OCI-M2 (cell line): Measurements from ENCODE around the gene HNRNPA3.
"Not testable (repeated sequence)": the region's sequence is repeated elsewhere in the genome, so short reads cannot be mapped to it uniquely, and the experiment has no call there.

Source experiments
- DNase-seq: peaks from one replicate; lab custom pipeline; 2025; ENCODE audit not compliant: unreplicated experiment; lab: John Stamatoyannopoulos, UW

Gene HNRNPA3

DNA sequence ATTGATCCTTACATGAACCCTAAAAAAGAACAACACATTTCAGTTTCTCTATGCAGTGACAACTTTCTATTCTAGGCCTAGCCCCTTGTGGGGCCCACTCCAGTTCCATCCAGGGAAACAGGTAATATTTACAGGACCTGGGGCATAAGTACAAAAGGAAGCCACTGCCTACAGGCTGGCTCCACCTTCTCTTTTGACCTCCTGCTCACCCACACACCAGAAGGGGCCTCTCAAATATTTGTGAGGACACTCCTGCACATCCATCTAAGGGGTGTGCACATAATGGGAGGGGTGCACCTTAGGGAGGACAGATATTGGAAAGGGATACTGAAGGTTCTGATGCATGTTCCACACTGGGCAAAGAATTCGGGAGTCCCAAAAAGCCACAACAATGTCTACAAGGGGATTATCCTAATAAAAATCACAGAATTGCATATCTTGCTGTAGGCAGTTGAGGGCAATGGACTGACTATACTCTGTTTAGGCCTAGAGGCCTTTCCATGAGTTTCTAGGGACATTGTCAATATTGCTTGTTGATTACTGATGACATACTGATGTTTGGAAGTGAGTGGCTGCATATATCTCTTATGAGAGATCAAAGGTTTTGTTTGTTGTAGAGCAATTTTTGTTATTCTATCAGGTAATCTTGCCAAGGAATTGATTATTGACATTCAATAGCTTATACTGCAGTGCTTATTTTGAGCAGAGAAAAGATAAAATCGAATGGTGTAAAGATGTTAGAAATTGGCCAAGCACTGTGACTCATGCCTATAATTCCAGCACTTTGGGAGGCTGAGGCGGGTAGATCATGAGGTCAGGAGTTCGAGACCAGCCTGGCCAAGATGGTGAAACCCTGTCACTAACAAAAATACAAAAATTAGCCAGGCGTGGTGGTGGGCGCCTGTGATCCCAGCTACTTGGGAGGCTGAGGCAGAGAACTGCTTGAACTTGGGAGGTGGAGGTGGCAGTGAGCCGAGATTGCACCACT lies 23.8 kb upstream of the HNRNPA3 start:
- DNase-seq: no peak

DNA sequence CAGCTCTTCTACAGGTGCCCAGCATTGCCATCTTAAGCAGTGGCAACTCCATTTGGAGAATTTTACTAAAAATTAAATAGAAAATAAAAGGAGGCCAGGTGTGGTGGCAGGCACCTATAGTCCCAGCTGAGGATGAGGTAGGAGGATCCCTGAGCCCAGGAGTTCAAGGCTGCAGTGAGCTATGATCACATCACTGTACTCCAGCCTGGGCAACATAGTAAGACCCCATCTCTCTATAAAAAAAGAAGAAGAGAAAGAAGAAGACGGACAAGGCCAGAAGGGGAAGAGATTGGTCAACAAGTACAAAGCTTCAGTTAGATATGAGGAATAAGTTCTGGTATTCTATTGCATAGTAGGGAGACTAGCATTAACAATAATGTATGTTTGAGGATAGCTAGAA lies 21.7 kb upstream of the HNRNPA3 start:
- no peak for DNase-seq

DNA sequence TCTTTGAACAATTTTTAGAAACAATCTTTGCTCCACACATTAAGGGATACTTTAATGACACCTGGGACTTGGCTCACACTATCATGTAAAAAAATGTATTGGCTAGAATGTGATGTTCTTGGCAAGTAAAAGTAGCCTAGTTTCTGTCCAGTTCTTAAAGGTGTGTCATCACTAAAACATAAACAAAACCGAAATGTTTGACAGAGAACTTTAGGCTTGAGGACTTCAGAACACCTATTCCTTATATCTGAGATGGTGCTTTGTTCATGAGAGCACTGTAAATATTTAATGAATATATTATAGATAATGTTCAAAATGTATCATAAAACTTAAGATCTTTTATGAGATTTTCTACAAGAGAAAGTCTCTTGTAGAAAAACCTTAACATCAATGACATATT lies 19.8 kb upstream of the HNRNPA3 start:
- no peak for DNase-seq

DNA sequence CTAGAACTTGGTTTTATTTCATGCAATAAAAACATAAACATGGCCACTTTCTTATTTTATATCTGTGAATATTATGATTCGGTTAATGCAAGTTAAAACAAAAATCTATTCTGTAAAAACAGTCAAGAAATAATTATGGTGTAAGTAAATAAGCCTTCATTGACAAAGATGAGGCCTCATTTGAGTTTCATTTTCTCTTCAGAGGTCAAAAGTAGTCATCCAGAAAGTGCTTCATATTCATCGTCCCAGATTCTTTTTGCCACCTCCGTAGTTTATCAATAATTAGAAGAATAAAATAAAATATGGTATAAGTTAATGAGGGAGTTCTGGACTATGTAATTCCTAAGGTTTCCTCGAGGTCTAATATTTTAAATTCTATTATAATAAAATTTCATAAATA lies 19.4 kb upstream of the HNRNPA3 start:
- no peak for DNase-seq

DNA sequence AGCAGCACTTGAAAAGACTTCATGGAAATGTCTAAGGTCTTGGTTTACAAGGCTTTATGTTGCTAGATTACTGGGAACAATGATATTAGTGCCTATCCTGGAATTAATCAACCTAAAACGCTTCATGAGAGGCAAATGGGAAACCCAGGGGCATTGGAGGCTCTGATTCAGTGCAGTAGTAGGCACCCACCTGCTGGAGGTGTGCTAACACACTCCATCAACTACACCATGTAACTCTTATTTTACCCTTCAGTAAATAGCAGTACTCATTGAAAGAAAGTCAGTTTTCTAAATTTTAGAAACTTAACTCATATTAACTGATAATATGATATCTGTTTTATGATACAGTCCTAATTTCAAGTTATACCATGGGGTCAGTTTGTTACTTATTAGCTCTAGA lies 17.4 kb upstream of the HNRNPA3 start:
- DNase-seq: no peak

DNA sequence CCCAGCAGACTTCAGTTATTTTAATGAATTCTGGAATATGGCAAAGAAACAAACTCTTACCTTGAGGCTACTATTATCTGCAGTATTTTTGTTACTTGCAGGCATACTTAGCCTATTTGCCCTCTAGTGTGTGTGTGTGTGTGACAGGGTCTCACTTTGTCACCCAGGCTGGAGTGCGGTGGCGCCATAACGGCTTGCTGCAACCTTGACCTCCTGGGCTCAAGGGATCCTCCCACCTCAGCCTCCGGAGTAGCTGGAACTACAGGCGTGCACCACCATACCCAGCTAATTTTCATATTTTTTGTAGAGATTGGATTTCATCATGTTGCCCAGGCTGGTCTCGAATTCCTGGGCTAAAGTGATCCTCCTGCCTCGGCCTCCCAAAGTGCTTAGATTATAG lies 12.2 kb upstream of the HNRNPA3 start:
- not testable (repeated sequence) for DNase-seq

DNA sequence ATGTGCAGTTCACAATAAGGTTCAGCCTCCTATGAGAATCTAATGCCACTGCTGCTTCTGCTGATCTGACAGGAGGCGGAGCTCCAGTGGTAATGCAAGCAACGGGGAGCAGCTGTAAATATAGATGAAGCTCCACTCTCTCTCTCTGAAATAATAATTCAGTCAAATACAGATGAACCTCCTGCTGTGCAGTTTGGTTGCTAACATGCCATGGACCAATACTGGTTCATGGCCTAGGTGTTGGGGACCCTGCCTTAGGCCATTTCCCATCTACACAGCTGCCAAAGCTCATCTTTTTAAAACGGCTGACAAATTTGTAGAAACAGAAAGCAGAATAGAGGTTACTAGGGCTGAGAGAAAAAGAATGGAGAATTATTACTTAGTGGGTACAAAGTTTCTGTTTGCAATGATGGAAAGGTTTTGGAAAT lies 10.7 kb upstream of the HNRNPA3 start:
- DNase-seq: no peak

DNA sequence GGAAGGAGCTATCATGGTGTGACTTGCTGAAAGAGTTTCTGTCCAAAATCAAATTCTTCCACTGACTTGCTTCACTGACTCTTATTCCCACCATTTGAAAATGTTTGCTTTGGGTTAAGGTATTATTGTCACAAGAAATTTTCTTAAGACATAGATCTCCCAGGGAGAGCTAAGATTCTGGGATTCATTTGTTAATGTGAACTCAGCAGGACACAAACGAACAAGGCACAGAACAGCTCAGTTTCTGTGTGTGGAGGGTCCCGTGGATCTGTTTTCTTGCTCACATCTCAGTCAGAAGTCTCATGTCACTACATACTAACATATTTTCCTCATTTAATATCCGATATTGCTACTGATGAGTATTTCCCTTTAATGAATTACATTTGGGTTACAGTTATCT lies 8.2 kb upstream of the HNRNPA3 start:
- no peak for DNase-seq

DNA sequence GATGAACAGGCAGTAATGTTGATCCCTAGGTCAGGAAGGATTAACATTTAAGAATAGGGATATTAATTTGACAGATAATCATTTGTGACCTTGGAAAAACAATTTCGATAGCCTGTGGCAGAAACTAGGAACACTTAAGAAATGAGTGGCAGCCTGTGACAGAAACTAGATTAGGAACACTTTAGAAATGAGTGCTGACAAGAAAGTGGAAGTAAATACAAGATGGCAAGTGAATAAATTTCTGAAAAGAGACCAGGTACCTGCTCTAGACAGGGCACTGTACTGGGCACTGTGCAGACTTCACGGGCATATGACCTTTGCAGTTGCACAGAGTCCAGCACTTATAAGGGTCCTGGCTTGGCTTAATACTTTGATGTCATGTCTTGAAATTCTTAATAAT lies 5.5 kb upstream of the HNRNPA3 start:
- no peak for DNase-seq

DNA sequence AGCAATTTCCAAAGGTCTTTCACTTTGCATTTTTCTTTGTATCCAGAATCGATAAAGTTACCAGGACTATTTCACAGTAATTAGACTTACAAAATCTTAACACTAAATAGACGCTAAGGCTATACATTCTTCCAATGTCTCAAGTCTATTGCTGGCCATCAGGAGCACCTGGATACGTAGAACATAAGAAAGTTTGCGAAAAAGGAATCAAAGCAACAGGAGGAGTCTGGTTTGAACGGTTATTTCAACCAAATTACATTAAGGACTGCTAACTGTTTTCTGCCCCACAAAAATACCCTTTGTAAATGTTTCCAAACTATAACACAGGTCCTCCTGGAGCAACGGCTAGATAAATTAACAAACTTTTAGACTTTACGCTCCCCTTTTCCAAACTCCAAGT lies 1.4 kb upstream of the HNRNPA3 start:
- DNase-seq: no peak

DNA sequence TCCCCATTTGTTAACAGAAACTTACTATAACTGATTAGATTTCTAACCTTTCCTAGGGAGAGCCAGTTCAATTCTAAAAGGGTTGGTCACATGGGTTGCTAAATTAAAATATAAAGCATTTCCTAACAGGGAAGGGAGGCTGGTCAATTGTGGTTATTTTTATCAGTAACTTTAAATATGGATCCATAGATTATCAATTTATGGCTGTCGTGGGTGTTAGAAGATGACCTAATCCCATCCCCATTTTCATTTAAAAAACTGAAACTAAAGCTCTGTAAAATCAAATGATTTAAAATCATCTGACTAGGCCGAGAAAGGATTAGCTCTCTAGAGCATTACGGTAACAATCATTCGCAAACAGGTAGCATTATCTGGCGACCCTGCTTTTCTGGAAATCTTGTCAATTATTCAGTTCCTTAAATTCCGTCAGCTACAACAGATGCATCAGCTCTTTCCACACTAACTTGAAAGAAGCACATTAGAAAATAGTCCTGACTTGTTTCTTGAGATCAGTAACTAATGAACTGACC lies 953 bp upstream of the HNRNPA3 start:
- no peak for DNase-seq

DNA sequence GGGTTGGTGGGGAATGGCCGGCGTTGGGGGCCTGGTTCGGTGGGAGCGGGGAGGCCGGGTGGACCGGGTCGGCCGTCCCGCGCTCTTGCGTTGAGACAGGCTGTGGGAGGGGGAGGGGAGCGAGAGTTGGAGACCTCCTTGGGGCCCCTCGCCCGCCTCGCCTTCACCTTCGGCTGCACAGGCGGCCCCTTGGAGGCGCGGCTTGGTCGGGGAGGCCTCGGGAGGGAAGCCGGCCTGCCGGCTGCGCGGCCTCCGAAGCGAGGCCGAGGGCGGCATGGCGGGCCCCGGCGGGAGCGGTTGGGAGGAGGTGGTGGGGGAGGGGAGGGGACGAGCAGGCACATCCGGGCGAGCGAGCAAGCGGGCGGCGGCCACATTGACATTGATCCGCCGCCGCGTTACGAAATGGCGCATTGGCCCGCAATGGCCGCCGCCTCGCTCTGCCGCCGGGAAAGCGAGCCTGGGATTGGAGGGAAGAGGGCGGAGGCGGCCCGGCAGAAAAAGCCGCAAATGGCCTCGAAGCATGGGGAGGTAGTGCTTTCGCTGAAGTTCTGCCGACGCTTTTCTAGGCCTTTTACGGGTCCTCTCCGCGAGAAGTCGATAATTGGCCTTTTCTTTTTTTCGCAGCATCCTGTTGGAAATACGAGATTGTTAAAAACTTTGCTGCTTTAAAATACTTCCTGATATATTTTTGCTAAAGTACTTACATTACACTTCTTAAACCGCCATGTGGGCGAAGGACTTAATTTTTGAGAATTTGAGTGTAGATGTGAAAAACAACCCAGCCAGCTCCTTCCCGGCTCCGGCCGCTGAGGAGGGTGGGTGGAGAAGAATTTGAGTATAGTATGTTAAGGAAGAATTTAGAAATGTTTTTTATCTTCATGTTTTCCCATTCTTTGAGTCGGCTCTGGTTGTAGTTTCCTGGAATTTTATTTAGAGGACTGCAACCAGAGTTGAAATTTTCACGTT lies 580 bp downstream of the HNRNPA3 start:
- DNase-seq: no peak

DNA sequence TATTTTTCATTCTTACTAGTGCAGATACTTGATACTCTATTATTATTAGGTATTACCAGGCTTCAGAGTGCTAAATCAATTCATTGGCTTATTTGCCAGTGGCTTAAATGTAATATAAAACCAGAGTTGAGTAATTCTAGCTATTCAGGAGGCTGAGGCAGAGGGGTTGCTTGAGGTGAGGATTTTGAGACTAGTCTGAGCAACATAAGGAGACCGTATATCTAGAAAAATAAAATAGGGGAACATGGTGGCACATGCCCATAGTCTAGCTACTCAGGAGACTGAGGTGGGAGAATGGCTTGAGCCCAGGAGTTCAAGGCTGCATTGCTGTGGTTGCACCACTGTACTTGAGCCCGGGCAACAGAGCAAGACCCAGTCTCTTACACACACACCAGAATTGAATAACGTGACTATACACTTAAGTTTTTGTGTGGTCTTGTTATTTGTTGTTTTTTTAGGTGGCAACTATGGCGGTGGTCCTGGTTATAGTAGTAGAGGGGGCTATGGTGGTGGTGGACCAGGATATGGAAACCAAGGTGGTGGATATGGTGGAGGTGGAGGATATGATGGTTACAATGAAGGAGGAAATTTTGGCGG lies 4.8 kb downstream of the HNRNPA3 start:
- DNase-seq: no peak

DNA sequence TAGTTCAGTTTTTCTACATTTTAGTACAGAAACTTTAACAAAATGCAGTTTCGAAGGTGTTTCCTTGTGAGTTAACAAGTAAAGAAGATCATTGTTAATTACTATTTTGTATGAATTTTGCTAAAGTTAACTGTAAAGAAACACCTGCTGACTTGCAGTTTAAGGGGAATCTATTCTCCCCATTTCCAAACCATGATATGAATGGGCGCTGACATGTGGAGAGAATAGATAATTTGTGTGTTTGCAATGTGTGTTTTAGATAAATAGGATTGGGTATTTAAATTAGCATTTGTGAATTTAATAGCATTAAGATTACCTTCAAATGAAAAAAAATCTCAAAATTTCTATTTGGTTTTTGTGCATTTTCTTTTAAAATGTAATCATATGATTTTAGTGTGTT lies 7.2 kb downstream of the HNRNPA3 start:
- DNase-seq: not testable (repeated sequence)

DNA sequence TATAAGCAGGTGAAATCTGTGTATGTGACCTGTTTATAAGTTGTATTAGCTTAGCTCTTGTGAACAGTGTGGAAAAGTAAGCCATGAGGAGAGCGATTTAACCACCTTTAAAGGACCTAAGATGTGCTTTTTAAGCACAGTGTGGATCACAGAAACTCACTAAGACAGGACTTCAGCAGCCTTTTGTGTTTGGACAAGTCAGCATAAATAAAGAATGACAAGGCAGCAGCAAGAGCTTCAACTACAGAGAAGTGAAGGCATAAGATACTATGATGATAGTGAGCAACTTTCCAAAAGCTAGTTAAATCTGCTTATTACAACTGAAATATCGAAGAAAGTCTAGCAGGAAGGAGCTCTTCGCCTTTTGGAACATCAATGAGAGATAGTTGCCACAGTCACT lies 8.9 kb downstream of the HNRNPA3 start:
- DNase-seq: no peak

DNA sequence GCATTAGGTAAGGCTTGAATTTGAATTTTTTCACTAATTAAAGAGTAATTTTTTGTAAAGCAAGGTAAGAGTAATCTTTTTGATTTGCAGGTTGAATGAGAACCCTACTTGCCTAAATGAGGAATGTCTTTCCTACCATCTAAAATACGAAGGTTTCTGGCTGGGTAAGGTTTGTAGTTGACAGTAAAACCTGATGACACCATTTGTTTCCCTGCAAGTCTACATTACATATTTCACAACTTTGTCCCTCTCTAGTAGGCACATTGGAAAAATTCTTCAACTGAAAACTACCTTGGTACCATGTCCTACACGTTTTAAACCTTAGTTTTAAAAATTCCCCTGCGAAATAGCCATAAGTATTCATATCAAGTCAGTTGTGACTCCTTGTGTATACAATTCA lies 9.4 kb downstream of the HNRNPA3 start:
- DNase-seq: no peak

DNA sequence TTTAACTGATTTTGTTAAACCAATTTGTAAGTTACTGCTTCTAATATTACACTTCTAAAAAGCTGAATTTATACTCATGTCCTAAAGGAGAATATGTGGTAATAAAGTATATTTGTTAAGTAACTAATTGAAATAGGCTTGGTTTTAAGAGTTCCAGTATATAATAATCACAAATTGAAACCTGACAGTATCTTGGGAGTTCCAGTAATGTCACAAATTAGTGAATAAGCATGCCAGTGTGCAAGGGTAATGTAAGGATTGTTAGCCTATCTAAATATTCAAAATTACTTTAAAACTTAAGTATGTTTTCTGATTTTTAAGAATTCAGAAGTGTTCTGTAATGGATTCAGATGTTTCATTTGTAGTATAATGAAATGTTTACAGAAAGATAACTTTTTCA lies 10.8 kb downstream of the HNRNPA3 start:
- not testable (repeated sequence) for DNase-seq

DNA sequence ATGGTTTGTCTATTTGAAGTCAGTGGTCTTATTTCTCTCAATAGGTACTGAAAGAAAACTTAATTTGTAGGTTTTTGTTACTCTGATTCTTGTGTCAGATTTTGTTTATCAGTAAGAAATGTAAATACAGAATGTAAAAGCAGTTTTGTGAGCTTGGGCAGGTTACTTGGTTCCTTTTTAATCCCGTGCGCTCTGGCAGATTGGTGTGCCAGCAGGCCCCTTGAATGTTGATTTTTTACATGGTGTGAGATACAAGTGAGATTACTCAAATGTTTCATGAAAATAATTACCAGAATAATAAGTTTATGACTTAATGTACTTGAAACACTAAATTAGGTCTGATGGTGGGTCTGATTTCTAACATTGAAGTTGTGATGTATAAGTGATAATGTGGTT lies 13.4 kb downstream of the HNRNPA3 start:
- no peak for DNase-seq

DNA sequence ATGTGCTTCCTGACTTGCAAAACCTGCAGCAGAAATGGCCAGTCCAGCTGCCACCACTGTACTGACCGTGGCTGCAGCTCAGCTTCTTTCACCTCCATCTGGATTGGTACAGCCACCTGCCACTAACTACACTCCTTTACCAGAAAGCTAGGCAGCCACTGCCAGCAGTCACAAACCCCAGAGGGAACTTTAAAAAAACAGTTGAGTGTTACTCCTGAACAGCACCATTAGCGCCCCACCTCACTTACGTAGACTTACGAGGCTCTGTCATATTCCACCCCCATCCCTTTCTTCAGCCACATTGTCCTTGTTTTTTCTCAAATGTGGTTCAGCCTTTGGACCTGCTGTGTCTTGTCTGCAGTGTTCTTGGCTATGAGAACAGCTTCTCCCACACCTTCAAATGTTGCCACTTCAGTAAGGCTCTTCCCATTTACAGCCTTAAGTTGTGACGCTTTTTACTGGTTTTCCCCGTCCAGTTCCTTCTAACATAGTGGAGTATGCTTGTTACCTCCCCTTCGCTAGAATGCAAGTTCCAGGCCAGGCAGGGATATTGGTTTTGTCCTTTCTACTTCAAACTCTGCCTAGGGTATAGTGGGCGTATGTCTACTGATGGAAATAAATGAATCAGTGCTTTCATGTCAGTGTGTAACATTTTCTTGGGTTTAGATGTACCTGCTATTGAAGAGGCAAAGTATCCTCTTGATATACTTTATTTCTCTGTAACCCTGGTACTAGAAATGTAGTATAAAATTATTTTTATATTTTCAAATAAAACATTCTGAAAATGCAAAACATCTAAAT lies 17.0 kb downstream of the HNRNPA3 start:
- no peak for DNase-seq

DNA sequence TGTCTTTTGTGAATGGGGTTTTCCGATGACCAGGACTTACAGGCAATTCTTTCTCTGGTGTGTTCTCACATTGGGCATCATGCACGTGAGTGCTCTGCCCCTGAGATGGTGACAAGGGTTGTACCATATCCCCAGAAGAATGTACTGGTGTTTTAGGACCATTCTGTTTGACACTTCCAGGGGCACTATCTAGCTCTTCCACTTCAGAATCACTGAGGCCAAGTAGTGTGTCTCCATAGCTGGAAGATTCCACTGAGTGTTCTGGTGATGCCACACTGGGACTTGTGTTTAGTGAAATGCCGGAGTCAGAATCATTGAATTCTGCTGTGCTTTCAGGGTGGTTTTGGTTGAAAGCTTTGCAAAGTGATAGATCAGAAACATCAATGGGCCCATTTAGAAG lies 18.7 kb downstream of the HNRNPA3 start:
- no peak for DNase-seq
